Measurements from ENCODE around the gene PTCSC3. TPM values are rescaled to one million over a fixed set of nuclear protein-coding genes. Genes with fewer than 3 reads are reported as not detected.

The PTCSC3 gene
- total and polyA plus RNA-seq, 2 of the 13 experiments (the other 11 are each of a cell fraction or from before 2014, with no cell fraction given), result not detected

GRCh38 chr14:36212577-36212976 is 36.1 kb upstream of the PTCSC3 start:
- Histone ChIP-seq H3K9me3 (ENCODE audit: low read length) (no peaks in the 10 kb centered on the region), H2AFZ (ENCODE audit: low read length) (no peak overlapping the region), H3K4me1 (ENCODE audit: insufficient read depth, low read length) (no peaks in the 10 kb centered on the region), H3K4me2 (ENCODE audit: low read depth, low read length) (no peak overlapping the region), H3K27me3 (ENCODE audit: control insufficient read depth in 1 of 2, insufficient read depth in 2 of 2, low read length in 2 of 2) (peaks cover 3 to 53% of the 10 kb centered on the region in 2 experiments), H4K20me1 (ENCODE audit: insufficient read depth, low read length) (no peaks in the 10 kb centered on the region), H3K9ac (ENCODE audit: insufficient read depth, low read depth, low read length) (no peak overlapping the region), H3K79me2 (ENCODE audit: insufficient read depth, low read length) (no peaks in the 10 kb centered on the region), H3K4me3 (replicated peaks in 1 of 3; ENCODE audit: insufficient read depth in 1 of 3, low read depth in 2 of 3, low read length in 3 of 3) (no peak overlapping the region), H3K36me3 (replicated peaks in 1 of 2; ENCODE audit: control insufficient read depth in 1 of 2, insufficient read depth in 2 of 2, low read length in 2 of 2) (no peaks in the 10 kb centered on the region), H3K27ac (ENCODE audit: extremely low read length, insufficient read depth, low read length) (no peak overlapping the region)
- DNase-seq (ENCODE audit: low spot score), result no peak
- FAIRE-seq, result no peak
- intact Hi-C loops (cut with micrococcal nuclease; ENCODE audit: unreplicated experiment) (no loop called here), in situ Hi-C loops (cut with HindIII; ENCODE audit: extremely low pct_ligation_motif_present, low pct_unique_long_range_greater_than_20kb) (no loop called here)
- ChIA-PET CTCF (ENCODE audit: low intra/inter-chr PET ratio, low total read pairs) (no interaction called here), POLR2A (no interaction called here)
- TF ChIP-seq PITX1 (CRISPR knock-in tag; IDR thresholded peaks at IDR 0.05) (no peak), DDIT3 (CRISPR knock-in tag; IDR thresholded peaks at IDR 0.05) (no peak), RORA (CRISPR knock-in tag; IDR thresholded peaks at IDR 0.05) (no peak), FOXJ3 (CRISPR knock-in tag; IDR thresholded peaks at IDR 0.05; ENCODE audit: borderline replicate concordance) (no peak), SOX5 (CRISPR knock-in tag; IDR thresholded peaks at IDR 0.05; ENCODE audit: borderline replicate concordance) (no peak), TAF15 (IDR thresholded peaks at IDR 0.05; ENCODE audit: low read depth, low read length, poor library complexity, severe bottlenecking) (no peak), ZNF180 (CRISPR knock-in tag; IDR thresholded peaks at IDR 0.05; ENCODE audit: borderline replicate concordance, low read depth) (no peak), ZNF224 (CRISPR knock-in tag; IDR thresholded peaks at IDR 0.05) (no peak), PPARG (CRISPR knock-in tag; conservative IDR thresholded peaks at IDR 0.05) (no peak), GZF1 (CRISPR knock-in tag; IDR thresholded peaks at IDR 0.05) (no peak), PATZ1 (CRISPR knock-in tag; IDR thresholded peaks at IDR 0.05) (no peak), SP5 (CRISPR knock-in tag; IDR thresholded peaks at IDR 0.05; ENCODE audit: borderline replicate concordance, low read depth) (no peak), ZNF547 (CRISPR knock-in tag; IDR thresholded peaks at IDR 0.05) (no peak), ZNF460 (CRISPR knock-in tag; IDR thresholded peaks at IDR 0.05; ENCODE audit: borderline replicate concordance) (no peak), SMC3 (IDR thresholded peaks at IDR 0.05; ENCODE audit: low read length) (no peak), SPEN (CRISPR knock-in tag; IDR thresholded peaks at IDR 0.05; ENCODE audit: low read depth) (no peak), MIER2 (CRISPR knock-in tag; IDR thresholded peaks at IDR 0.05) (no peak)
- ATAC-seq, result no peak
- BruUV-seq (replicated peaks), result no TSS peak
- 0% methylated on average over 1 of the region's 1 CpG for WGBS (ENCODE audit: low lambda C conversion rate)

Measured in HepG2 (cell line).